GM18907 (cell line): ENCODE data around the gene NT5C.
"Not testable (repeated sequence)": the region's sequence is repeated elsewhere in the genome, so short reads cannot be mapped to it uniquely, and the experiment has no call there.

Experiments
- ATAC-seq: cut with Tn5 transposase; IDR thresholded peaks from one replicate; pipeline ENCODE4 v1.9.1; 2021; ENCODE audit warnings: mild to moderate bottlenecking, moderate library complexity; ENCODE audit not compliant: unreplicated experiment

Gene NT5C

GRCh38 chr17:75144816-75145512 is 13.4 kb upstream of the NT5C start:
- no peak for ATAC-seq

- ATAC-seq = no peak
Observed at GRCh38 chr17:75142236-75142971, 10.9 kb upstream of the NT5C start.

GRCh38 chr17:75138519-75138918 is 7.0 kb upstream of the NT5C start:
- no peak for ATAC-seq

GRCh38 chr17:75137762-75138161 is 6.2 kb upstream of the NT5C start:
- ATAC-seq = not testable (repeated sequence)

- ATAC-seq = no peak
Observed at GRCh38 chr17:75135946-75136345, 4.4 kb upstream of the NT5C start.

- ATAC-seq = no peak
Observed at GRCh38 chr17:75135452-75135851, 3.9 kb upstream of the NT5C start.

GRCh38 chr17:75133607-75134347 is 2.2 kb upstream of the NT5C start:
- not testable (repeated sequence) for ATAC-seq

- ATAC-seq = no peak
Observed at GRCh38 chr17:75133001-75133400, 1.5 kb upstream of the NT5C start.

- ATAC-seq = not testable (repeated sequence)
Observed at GRCh38 chr17:75132018-75133000, 767 bp upstream of the NT5C start.

GRCh38 chr17:75130632-75131277 is 787 bp downstream of the NT5C start:
- ATAC-seq = peak; percentile 22

- no peak for ATAC-seq
Observed at GRCh38 chr17:75130059-75130631, 1.4 kb downstream of the NT5C start.

GRCh38 chr17:75129576-75129975 is 2.0 kb downstream of the NT5C start:
- ATAC-seq = no peak

- no peak for ATAC-seq
Observed at GRCh38 chr17:75128694-75129505, 2.6 kb downstream of the NT5C start.

GRCh38 chr17:75127936-75128335 is 3.6 kb downstream of the NT5C start:
- not testable (repeated sequence) for ATAC-seq

- no peak for ATAC-seq
Observed at GRCh38 chr17:75126954-75127353, 4.6 kb downstream of the NT5C start.

- ATAC-seq = no peak
Observed at GRCh38 chr17:75125984-75126383, 5.6 kb downstream of the NT5C start.

- ATAC-seq = no peak
Observed at GRCh38 chr17:75124819-75125162, 6.8 kb downstream of the NT5C start.

GRCh38 chr17:75124041-75124818 is 7.3 kb downstream of the NT5C start:
- ATAC-seq = no peak
